HepG2 (cell line): Measurements from ENCODE around the gene SLC6A9. TPM values are rescaled to one million over a fixed set of nuclear protein-coding genes. Genes with fewer than 3 reads are reported as not detected.

ENCODE experiments used
- ATAC-seq: fragments of 200-7000 bp; cut with Tn5 transposase; 3 replicates; pipeline ENCODE4 v1.9.1; 2020; ENCODE audit warnings: mild to moderate bottlenecking, moderate library complexity
- BruUV-seq: library from RNA; stranded (reverse); fragments of 400-500 nt; replicated peaks from 2 replicates; lab custom pipeline; 2021; lab: Mats Ljungman, UMichigan
- CTCF ChIA-PET: fragments of 300-600 bp; formaldehyde crosslinking; extraction: SDS; loops from one replicate; lab custom pipeline; 2021; ENCODE audit warnings: low total read pairs, inconsistent platforms, low intra/inter-chr PET ratio; lab: Yijun Ruan, JAX
- POLR2A ChIA-PET: fragments of 350-600 bp; sonication (Branson Sonifier 250); formaldehyde crosslinking; loops from one replicate; lab custom pipeline; 2020; ENCODE audit warnings: antibody characterized with exemption, inconsistent platforms; lab: Yijun Ruan, JAX
- DNase-seq: peaks from one replicate; pipeline ENCODE4 v3.0.0-alpha.2; 2015; ENCODE audit warnings: low spot score
- FAIRE-seq: peaks from 3 replicates; lab custom pipeline; 2011; peaks lifted over from hg19 to GRCh38; lab: Jason Lieb, UNC
- H2AFZ ChIP-seq: one replicate; pipeline ENCODE4 v1.6.1; 2011; ENCODE audit warnings: low read length, inconsistent platforms
- H3K27ac ChIP-seq: fragments of 300-600 bp; 3 replicates; pipeline ENCODE4 v1.8.0; 2011; ENCODE audit warnings: mixed run types, mild to moderate bottlenecking, mixed read lengths, low read length, inconsistent platforms; ENCODE audit not compliant: insufficient read depth; ENCODE audit errors: extremely low read length
- H3K27me3 ChIP-seq, 2 experiments: fragments of 200-600 bp in 1 of 2; 2 replicates in 1 of 2; 3 replicates in 1 of 2; pipeline versions ENCODE4 v1.6.0 to v1.8.0; 2011; ENCODE audit warnings: low read length in 2 of 2, mild to moderate bottlenecking in 2 of 2, moderate library complexity in 2 of 2, inconsistent platforms in 1 of 2; ENCODE audit not compliant: insufficient read depth in 2 of 2, control insufficient read depth in 1 of 2
- H3K36me3 ChIP-seq, 2 experiments: fragments of 200-600 bp in 1 of 2; replicated peaks in 1 of 2; 2 replicates in 1 of 2; 3 replicates in 1 of 2; pipeline versions ENCODE4 v1.5.1 to v1.8.0; 2011; ENCODE audit warnings: low read length in 2 of 2, inconsistent platforms in 1 of 2; ENCODE audit not compliant: insufficient read depth in 2 of 2, control insufficient read depth in 1 of 2
- H3K4me1 ChIP-seq: 2 replicates; pipeline ENCODE4 v1.5.1; 2012; ENCODE audit warnings: low read length, inconsistent platforms; ENCODE audit not compliant: insufficient read depth
- H3K4me2 ChIP-seq: 2 replicates; pipeline ENCODE4 v1.6.0; 2011; ENCODE audit warnings: low read depth, low read length, inconsistent platforms
- H3K4me3 ChIP-seq, 3 experiments: fragments of 200-600 bp in 1 of 3; sonication (generic), shearing (Covaris generic) in 1 of 3; replicated peaks in 1 of 3; 2 replicates each; pipeline ENCODE4 v1.5.1; 2011 to 2016; ENCODE audit warnings: low read length in 3 of 3, inconsistent platforms in 2 of 3, low read depth in 2 of 3, mild to moderate bottlenecking in 2 of 3, control low read depth in 1 of 3, mixed read lengths in 1 of 3; ENCODE audit not compliant: insufficient read depth in 1 of 3
- H3K79me2 ChIP-seq: one replicate; pipeline ENCODE4 v1.6.1; 2011; ENCODE audit warnings: low read length, inconsistent platforms; ENCODE audit not compliant: insufficient read depth
- H3K9ac ChIP-seq: 2 replicates; pipeline ENCODE4 v1.6.0; 2011; ENCODE audit warnings: mild to moderate bottlenecking, low read depth, low read length, inconsistent platforms; ENCODE audit not compliant: insufficient read depth
- H3K9me3 ChIP-seq: 2 replicates; pipeline ENCODE4 v1.5.1; 2012; ENCODE audit warnings: mild to moderate bottlenecking, low read length
- H4K20me1 ChIP-seq: 2 replicates; pipeline ENCODE4 v1.6.0; 2011; ENCODE audit warnings: inconsistent platforms, mild to moderate bottlenecking, low read length, moderate library complexity; ENCODE audit not compliant: insufficient read depth
- ARHGAP35 ChIP-seq: sonication (generic); formaldehyde crosslinking; IDR thresholded peaks from 2 replicates; pipeline ENCODE4 v1.9.0; 2022; ENCODE audit warnings: mild to moderate bottlenecking, inconsistent platforms, moderate library complexity, missing genetic modification reagents, borderline replicate concordance
- EZH2 ChIP-seq: conservative IDR thresholded peaks from 2 replicates; pipeline ENCODE4 v1.6.1; 2012; ENCODE audit warnings: mild to moderate bottlenecking, low read depth, low read length, moderate library complexity
- HNF1B ChIP-seq: sonication (generic); formaldehyde crosslinking; IDR thresholded peaks from 2 replicates; pipeline ENCODE4 v1.5.1; 2020; ENCODE audit warnings: mild to moderate bottlenecking, moderate library complexity, missing genetic modification reagents
- KDM6A ChIP-seq: IDR thresholded peaks from 2 replicates; pipeline ENCODE4 v1.6.1; 2016; ENCODE audit warnings: low read depth
- MYNN ChIP-seq: sonication (generic); formaldehyde crosslinking; IDR thresholded peaks from 2 replicates; pipeline ENCODE4 v1.4.0; 2020; ENCODE audit warnings: mild to moderate bottlenecking, low read depth, missing genetic modification reagents
- NKX3-1 ChIP-seq: sonication (generic); formaldehyde crosslinking; IDR thresholded peaks from 2 replicates; pipeline ENCODE4 v1.5.0; 2020; ENCODE audit warnings: missing genetic modification reagents
- SRF ChIP-seq: IDR thresholded peaks from 2 replicates; pipeline ENCODE4 v1.6.1; 2011; ENCODE audit warnings: mild to moderate bottlenecking, low read depth, low read length, moderate library complexity
- STAT5B ChIP-seq: sonication (generic); formaldehyde crosslinking; IDR thresholded peaks from 2 replicates; pipeline ENCODE4 v1.4.0; 2020; ENCODE audit warnings: missing genetic modification reagents
- WGBS: methylation state at CpG from one replicate; pipeline ENCODE4 v1.1.6; 2017; ENCODE audit warnings: low lambda C conversion rate; 5-methylcytosine and 5-hydroxymethylcytosine counted together
- in situ Hi-C: cut with HindIII; loops from 2 replicates; pipeline ENCODE4 v1.10.0; 2017; ENCODE audit warnings: low pct_unique_long_range_greater_than_20kb; ENCODE audit not compliant: extremely low pct_ligation_motif_present
- intact Hi-C: fragments of 100-400 bp; cut with micrococcal nuclease; formaldehyde crosslinking; loops from one replicate; pipeline ENCODE4 v1.10.0; 2022; ENCODE audit not compliant: unreplicated experiment
- polyA plus RNA-seq, 8 experiments: library from polyadenylated mRNA; depleted of rRNA in 3 of 8; stranded (reverse) in 7 of 8; unstranded in 1 of 8; fragments of >200 nt; fragmentation: Illumina TruSeq in 4 of 8; extraction: Trizol in 4 of 8; gene quantifications; 2 replicates each; pipeline versions ENCODE4 v1.2.1 to v1.2.3, GENCODE V29; 2011 to 2016; ENCODE audit warnings: low read depth in 4 of 8, missing spikeins in 1 of 8, mixed read lengths in 1 of 8; ENCODE audit not compliant: insufficient read depth in 1 of 8
- total RNA-seq, 5 experiments: library from RNA; depleted of rRNA; stranded (reverse); fragments of >200 nt; fragmentation: Illumina TruSeq; extraction: Trizol; gene quantifications; 2 replicates each; pipeline ENCODE4 v1.2.3, GENCODE V29; 2016; ENCODE audit warnings: low read depth in 1 of 5

The SLC6A9 gene
- total and polyA plus RNA-seq, 2 of the 13 experiments (the other 11 are each of a cell fraction or from before 2014, with no cell fraction given), result 8.5 to 9.9 TPM

DNA sequence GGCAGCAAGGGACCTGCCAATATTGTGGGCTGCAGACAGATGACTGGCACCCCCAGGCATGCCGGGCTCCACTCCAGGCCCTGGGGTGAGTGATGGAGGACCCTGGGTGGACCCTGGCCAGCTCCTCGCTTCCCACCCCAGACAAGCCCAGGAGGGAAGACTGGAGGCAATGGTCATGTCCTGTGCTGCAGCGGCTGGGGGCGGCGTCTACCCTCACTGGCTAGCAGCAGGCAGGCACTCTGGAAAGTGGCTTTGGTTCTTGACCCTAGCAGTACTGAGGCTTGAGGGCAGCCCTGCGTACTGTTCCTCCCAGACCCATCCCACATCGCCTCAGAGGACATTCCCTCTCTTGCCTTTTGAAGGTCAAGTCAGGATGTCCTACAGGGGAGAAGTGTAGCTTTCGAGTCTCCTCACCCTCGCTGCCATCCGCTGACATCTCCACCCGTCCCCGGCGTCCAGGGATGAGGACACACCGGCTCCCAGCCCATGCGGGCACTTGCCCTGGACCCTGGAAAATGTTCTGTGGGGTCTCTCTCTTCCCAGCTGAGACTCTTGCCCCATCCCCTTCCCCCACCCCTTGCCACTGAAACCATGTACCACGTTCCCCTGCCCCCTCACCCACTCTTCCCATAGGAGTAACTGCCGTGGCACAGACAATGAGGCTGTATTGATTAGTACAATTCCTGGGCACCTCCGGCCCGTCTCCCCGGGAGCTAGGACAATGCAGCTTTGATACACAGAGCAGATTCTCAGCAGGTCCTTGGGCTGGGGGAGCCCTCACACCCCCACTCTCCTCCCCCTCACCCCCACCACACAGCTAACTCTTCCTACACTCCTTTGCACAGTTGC lies 15.0 kb downstream of the SLC6A9 start:
- FAIRE-seq, result no peak
- ChIA-PET CTCF (no interaction called here), POLR2A (no interaction called here)
- DNase-seq, result no peak
- Histone ChIP-seq H3K36me3 (peaks cover 0 to 10% of the 10 kb centered on the region in 2 experiments; a peak in 3 of 5 replicates), H3K9me3 (no peaks in the 10 kb centered on the region), H4K20me1 (no peaks in the 10 kb centered on the region), H3K27me3 (no peaks in the 10 kb centered on the region), H3K27ac (no peak overlapping the region), H2AFZ (no peak overlapping the region), H3K4me3 (no peak overlapping the region), H3K79me2 (no peaks in the 10 kb centered on the region), H3K4me2 (no peak overlapping the region), H3K9ac (no peak overlapping the region), H3K4me1 (peaks cover 41% of the 10 kb centered on the region)
- no TSS peak for BruUV-seq
- intact Hi-C loops (no loop called here), in situ Hi-C loops (no loop called here)
- TF ChIP-seq MYNN (CRISPR knock-in tag) (no peak), NKX3-1 (no peak), HNF1B (CRISPR knock-in tag) (no peak), STAT5B (no peak), ARHGAP35 (no peak), KDM6A (CRISPR knock-in tag) (no peak), EZH2 (no peak), SRF (no peak)
- ATAC-seq, result no peak
- 89% methylated on average over 12 of the region's 20 CpGs for WGBS
